Measurements from ENCODE around the gene MAP3K19.

GRCh38 chr2:135009339-135009738 is 37.9 kb downstream of the MAP3K19 start:
- TF ChIP-seq CTCF (IDR thresholded peaks at IDR 0.05) = no peak
- no peak for TF ChIP-seq ZFX (IDR thresholded peaks at IDR 0.05; ENCODE audit: borderline replicate concordance)

Data from 22Rv1 (cell line).